Measurements from ENCODE around the gene CRYZL1. TPM values are rescaled to one million over a fixed set of nuclear protein-coding genes. Genes with fewer than 3 reads are reported as not detected.
A peak's percentile ranks its signal among the peaks of the same experiment; 100 is the strongest.

The CRYZL1 gene
- total RNA-seq, 1 donor from 2014 or later = 25.6 TPM

DNA sequence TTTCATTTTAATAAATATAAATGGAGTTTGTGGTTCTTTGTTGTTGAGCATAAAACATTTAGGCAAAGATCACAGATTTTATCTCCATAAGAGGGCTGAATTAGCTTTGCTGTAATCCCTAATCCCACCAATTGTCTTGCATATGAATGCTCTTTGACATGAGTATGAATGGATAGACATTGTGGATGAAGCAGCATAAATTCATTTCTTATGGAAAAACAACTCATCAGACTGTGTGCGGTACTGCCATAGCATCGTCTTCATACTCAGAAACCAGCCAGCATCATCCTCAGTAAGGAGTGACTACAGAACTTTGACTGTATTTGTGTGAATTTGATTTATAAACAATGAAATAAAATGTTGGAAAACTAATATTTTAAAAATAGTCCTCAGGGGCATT lies 79.2 kb downstream of the CRYZL1 start:
- Mint-ChIP-seq H3K36me3 (ENCODE audit: low read depth) (peaks cover 44% of the 10 kb centered on the region), H3K4me3 (no peak overlapping the region), H3K27me3 (ENCODE audit: insufficient read depth) (no peaks in the 10 kb centered on the region), H3K4me1 (ENCODE audit: low read depth) (peaks cover 36% of the 10 kb centered on the region), H3K9me3 (no peaks in the 10 kb centered on the region), H3K27ac (no peak overlapping the region)
- intact Hi-C loops (cut with micrococcal nuclease) = no loop called here
- no peak for DNase-seq (ENCODE audit: low spot score)

DNA sequence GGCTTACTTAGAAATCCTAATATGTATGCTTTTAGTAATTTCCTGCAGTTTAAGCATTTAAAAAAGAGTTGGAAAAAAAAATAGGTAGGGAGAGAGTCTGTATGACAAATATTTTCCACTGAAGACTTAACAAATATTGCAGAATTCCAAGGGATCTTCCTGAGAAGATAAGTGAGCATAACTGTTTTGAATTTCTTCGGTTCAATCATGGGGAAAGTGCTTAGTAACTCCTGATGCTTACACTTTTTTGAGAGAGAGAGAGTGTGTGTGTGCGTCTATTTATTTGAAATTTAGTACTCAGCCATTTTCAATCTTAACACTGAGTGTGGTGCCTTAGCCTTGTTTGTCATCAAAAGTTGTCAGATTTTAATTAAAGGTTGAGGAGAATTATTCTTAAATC lies 80.2 kb downstream of the CRYZL1 start:
- Mint-ChIP-seq H3K4me1 (ENCODE audit: low read depth) (peaks cover 46% of the 10 kb centered on the region), H3K36me3 (ENCODE audit: low read depth) (peaks cover 51% of the 10 kb centered on the region), H3K4me3 (no peak overlapping the region), H3K9me3 (no peaks in the 10 kb centered on the region), H3K27ac (peak overlapping the region; percentile 43), H3K27me3 (ENCODE audit: insufficient read depth) (no peaks in the 10 kb centered on the region)
- DNase-seq (ENCODE audit: low spot score) = no peak
- intact Hi-C loops (cut with micrococcal nuclease) = no loop called here

DNA sequence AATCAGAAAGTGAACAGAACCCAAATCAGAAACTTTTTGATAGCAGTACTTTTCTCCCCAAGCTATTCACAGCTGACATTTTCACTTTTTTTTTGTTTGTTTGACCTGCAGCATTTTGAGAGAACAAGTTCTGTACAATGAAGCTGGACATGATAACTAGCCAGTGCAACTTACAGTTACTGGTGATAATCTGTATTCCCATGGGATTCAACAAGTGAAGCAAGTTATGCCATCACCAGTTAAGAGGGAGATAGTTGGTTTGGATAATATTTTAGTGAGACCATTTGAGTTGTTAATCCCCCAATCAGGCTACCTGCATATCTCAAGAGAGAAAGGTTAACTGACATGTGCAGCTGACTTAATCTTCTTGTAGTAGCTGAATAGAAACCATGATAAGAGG lies 80.6 kb downstream of the CRYZL1 start:
- H3K9me3 Mint-ChIP-seq = no peaks in the 10 kb centered on the region
- peaks cover 54% of the 10 kb centered on the region for H3K36me3 Mint-ChIP-seq (ENCODE audit: low read depth)
- peak overlapping the region; percentile 43 for H3K27ac Mint-ChIP-seq
- DNase-seq (ENCODE audit: low spot score) = no peak
- intact Hi-C loops (cut with micrococcal nuclease) = no loop called here
- peaks cover 50% of the 10 kb centered on the region for H3K4me1 Mint-ChIP-seq (ENCODE audit: low read depth)
- no peak overlapping the region for H3K4me3 Mint-ChIP-seq
- H3K27me3 Mint-ChIP-seq (ENCODE audit: insufficient read depth) = no peaks in the 10 kb centered on the region

DNA sequence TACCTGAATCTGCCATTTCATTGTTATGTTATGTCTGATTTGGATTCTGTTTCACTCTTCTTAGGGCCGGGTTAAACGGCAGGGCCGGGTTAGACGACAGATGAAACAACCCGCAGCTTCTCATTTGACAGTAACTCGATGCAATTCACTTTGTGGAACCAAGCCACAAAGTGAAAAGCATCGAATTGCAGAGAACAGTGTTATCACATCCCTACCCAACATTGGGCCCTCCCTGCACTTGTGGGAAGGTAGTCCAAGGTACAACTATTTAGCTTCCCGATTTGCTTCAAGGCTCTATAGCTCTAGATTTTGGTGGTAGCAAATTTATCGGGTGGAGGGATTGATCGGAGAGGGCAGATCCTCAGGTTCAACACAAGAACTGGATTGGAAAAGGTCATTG lies 81.7 kb downstream of the CRYZL1 start:
- H3K27me3 Mint-ChIP-seq (ENCODE audit: insufficient read depth) = no peaks in the 10 kb centered on the region
- intact Hi-C loops (cut with micrococcal nuclease) = no loop called here
- peaks cover 61% of the 10 kb centered on the region for H3K4me1 Mint-ChIP-seq (ENCODE audit: low read depth)
- no peak overlapping the region for H3K27ac Mint-ChIP-seq
- no peak for DNase-seq (ENCODE audit: low spot score)
- peaks cover 58% of the 10 kb centered on the region for H3K36me3 Mint-ChIP-seq (ENCODE audit: low read depth)
- H3K9me3 Mint-ChIP-seq = no peaks in the 10 kb centered on the region
- H3K4me3 Mint-ChIP-seq = no peak overlapping the region

DNA sequence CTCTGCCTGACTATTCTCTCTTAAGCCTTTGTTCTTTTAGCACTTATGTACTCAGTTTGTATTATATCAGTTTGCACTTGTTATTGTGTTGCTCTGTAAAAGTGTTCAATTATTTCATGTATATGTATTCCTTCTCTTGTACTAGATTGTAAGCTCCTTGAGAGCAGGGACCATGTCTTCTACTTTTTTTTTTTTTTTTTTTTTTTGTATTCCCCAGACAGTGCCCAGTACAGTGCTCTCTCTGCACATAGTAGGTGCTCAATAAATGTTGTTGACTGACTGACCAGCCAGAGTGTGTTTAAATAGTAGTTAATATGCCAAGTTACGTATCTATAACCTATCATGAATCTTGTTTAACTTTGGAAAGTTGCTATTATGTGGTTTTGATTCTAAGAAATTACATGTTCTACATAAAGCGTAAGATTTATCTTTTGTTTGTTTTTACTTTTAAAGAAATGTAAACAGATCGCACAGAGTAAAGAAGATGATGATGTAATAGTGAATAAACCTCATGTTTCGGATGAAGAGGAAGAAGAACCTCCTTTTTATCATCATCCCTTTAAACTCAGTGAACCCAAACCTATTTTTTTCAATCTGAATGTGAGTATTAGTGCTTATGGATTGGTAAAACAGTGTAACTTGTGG lies 82.6 kb downstream of the CRYZL1 start:
- no peak for DNase-seq (ENCODE audit: low spot score)
- Mint-ChIP-seq H3K27me3 (ENCODE audit: insufficient read depth) (no peaks in the 10 kb centered on the region), H3K4me3 (no peak overlapping the region), H3K4me1 (ENCODE audit: low read depth) (peaks cover 70% of the 10 kb centered on the region), H3K9me3 (no peaks in the 10 kb centered on the region), H3K27ac (peak overlapping the region; percentile 46), H3K36me3 (ENCODE audit: low read depth) (peaks cover 67% of the 10 kb centered on the region)
- intact Hi-C loops (cut with micrococcal nuclease) = no loop called here

DNA sequence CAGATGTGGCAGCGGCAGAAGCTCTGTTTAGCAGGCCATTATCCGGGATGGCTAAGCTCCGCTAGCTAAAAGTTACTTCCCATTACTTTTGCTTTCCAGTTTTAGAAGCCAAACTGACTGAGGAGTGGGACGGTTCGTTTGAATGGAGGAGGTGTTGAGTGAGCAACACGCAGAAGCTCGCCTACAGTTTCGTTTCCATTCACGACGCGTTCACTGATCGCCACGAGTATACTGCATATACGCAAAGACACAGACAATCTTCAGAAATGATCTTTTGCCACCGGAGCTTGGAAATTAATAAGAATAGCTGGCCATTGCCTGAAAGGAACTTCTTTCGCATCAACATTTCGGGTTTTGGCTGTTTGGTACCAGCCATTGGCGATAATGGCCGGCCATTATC lies 84.1 kb downstream of the CRYZL1 start:
- H3K27ac Mint-ChIP-seq = no peak overlapping the region
- H3K9me3 Mint-ChIP-seq = no peaks in the 10 kb centered on the region
- H3K4me3 Mint-ChIP-seq = no peak overlapping the region
- no peak for DNase-seq (ENCODE audit: low spot score)
- no peaks in the 10 kb centered on the region for H3K27me3 Mint-ChIP-seq (ENCODE audit: insufficient read depth)
- H3K36me3 Mint-ChIP-seq (ENCODE audit: low read depth) = peaks cover 69% of the 10 kb centered on the region
- intact Hi-C loops (cut with micrococcal nuclease) = no loop called here
- peaks cover 61% of the 10 kb centered on the region for H3K4me1 Mint-ChIP-seq (ENCODE audit: low read depth)

DNA sequence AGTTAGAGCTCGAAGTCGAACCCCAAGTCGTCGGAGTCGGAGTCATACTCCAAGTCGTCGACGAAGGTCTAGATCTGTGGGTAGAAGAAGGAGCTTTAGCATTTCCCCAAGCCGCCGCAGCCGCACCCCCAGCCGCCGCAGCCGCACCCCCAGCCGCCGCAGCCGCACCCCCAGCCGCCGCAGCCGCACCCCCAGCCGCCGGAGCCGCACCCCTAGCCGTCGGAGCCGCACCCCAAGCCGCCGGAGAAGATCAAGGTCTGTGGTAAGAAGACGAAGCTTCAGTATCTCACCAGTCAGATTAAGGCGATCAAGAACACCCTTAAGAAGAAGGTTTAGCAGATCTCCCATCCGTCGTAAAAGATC lies 86.6 kb downstream of the CRYZL1 start:
- intact Hi-C loops (cut with micrococcal nuclease) = loop anchor here (2.0 kb wide), 1 partner anchor 16 kb away; no protein-coding TSS in a partner anchor
- DNase-seq (ENCODE audit: low spot score) = no peak
- H3K9me3 Mint-ChIP-seq = no peaks in the 10 kb centered on the region
- no peaks in the 10 kb centered on the region for H3K27me3 Mint-ChIP-seq (ENCODE audit: insufficient read depth)
- no peak overlapping the region for H3K4me3 Mint-ChIP-seq
- H3K4me1 Mint-ChIP-seq (ENCODE audit: low read depth) = peaks cover 49% of the 10 kb centered on the region
- no peak overlapping the region for H3K27ac Mint-ChIP-seq
- peaks cover 64% of the 10 kb centered on the region for H3K36me3 Mint-ChIP-seq (ENCODE audit: low read depth)

DNA sequence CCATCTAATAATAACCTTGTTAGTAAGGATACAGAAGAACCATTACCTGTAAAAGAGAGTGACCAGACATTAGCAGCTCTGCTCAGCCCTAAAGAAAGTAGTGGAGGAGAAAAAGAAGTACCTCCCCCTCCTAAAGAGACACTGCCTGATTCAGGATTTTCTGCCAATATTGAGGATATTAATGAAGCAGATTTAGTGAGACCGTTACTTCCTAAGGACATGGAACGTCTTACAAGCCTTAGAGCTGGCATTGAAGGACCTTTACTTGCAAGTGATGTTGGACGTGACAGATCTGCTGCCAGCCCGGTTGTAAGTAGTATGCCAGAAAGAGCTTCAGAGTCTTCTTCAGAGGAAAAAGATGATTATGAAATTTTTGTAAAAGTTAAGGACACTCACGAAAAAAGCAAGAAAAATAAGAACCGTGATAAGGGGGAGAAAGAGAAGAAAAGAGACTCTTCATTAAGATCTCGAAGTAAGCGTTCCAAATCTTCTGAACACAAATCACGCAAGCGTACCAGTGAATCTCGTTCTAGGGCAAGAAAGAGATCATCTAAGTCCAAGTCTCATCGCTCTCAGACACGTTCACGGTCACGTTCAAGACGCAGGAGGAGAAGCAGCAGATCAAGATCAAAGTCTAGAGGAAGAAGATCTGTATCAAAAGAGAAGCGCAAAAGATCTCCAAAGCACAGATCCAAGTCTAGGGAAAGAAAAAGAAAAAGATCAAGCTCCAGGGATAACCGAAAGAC lies 87.1 kb downstream of the CRYZL1 start:
- peaks cover 63% of the 10 kb centered on the region for H3K36me3 Mint-ChIP-seq (ENCODE audit: low read depth)
- peak overlapping the region; percentile 34 for H3K27ac Mint-ChIP-seq
- intact Hi-C loops (cut with micrococcal nuclease) = loop anchor here (2.0 kb wide), 1 partner anchor 16 kb away; no protein-coding TSS in a partner anchor
- H3K27me3 Mint-ChIP-seq (ENCODE audit: insufficient read depth) = no peaks in the 10 kb centered on the region
- H3K9me3 Mint-ChIP-seq = no peaks in the 10 kb centered on the region
- H3K4me3 Mint-ChIP-seq = peak overlapping the region; percentile 65
- no peak for DNase-seq (ENCODE audit: low spot score)
- peaks cover 49% of the 10 kb centered on the region for H3K4me1 Mint-ChIP-seq (ENCODE audit: low read depth)

DNA sequence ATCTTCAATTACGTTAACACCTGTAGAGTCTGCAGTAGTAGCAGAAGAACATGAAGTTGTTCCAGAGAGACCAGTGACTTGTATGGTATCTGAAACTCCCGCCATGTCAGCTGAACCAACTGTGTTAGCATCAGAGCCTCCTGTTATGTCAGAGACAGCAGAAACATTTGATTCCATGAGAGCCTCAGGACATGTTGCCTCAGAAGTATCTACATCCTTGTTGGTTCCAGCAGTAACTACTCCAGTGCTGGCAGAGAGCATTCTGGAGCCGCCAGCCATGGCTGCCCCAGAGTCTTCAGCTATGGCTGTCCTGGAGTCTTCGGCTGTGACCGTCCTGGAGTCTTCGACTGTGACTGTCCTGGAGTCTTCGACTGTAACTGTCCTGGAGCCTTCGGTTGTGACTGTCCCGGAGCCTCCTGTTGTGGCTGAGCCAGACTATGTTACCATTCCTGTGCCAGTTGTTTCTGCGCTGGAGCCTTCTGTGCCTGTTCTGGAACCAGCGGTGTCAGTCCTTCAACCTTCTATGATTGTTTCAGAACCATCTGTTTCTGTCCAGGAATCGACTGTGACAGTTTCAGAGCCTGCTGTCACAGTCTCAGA lies 88.4 kb downstream of the CRYZL1 start:
- H3K4me1 Mint-ChIP-seq (ENCODE audit: low read depth) = peaks cover 42% of the 10 kb centered on the region
- intact Hi-C loops (cut with micrococcal nuclease) = no loop called here

DNA sequence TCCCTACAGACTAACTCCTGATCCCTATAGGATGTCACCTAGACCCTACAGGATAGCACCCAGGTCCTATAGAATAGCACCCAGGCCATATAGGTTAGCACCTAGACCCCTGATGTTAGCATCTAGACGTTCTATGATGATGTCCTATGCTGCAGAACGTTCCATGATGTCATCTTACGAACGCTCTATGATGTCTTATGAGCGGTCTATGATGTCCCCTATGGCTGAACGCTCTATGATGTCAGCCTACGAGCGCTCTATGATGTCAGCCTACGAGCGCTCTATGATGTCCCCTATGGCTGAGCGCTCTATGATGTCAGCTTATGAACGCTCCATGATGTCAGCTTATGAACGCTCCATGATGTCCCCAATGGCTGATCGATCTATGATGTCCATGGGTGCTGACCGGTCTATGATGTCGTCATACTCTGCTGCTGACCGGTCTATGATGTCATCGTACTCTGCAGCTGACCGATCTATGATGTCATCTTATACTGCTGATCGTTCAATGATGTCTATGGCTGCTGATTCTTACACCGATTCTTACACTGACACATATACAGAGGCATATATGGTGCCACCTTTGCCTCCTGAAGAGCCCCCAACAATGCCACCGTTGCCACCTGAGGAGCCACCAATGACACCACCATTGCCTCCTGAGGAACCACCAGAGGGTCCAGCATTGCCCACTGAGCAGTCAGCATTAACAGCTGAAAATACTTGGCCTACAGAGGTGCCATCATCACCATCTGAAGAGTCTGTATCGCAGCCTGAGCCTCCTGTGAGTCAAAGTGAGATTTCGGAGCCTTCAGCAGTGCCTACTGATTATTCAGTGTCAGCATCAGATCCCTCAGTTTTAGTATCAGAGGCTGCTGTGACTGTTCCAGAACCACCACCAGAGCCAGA lies 89.2 kb downstream of the CRYZL1 start:
- H3K9me3 Mint-ChIP-seq = no peaks in the 10 kb centered on the region
- H3K4me3 Mint-ChIP-seq = no peak overlapping the region
- no peak overlapping the region for H3K27ac Mint-ChIP-seq
- peaks cover 35% of the 10 kb centered on the region for H3K4me1 Mint-ChIP-seq (ENCODE audit: low read depth)
- no peak for DNase-seq (ENCODE audit: low spot score)
- intact Hi-C loops (cut with micrococcal nuclease) = no loop called here
- peaks cover 54% of the 10 kb centered on the region for H3K36me3 Mint-ChIP-seq (ENCODE audit: low read depth)
- no peaks in the 10 kb centered on the region for H3K27me3 Mint-ChIP-seq (ENCODE audit: insufficient read depth)

More for the DNA sequence above, 88.4 kb downstream of the CRYZL1 start:
- H3K27me3 Mint-ChIP-seq (ENCODE audit: insufficient read depth) = no peaks in the 10 kb centered on the region
- no peak for DNase-seq (ENCODE audit: low spot score)
- H3K27ac Mint-ChIP-seq = no peak overlapping the region
- no peaks in the 10 kb centered on the region for H3K9me3 Mint-ChIP-seq
- H3K4me3 Mint-ChIP-seq = no peak overlapping the region
- H3K36me3 Mint-ChIP-seq (ENCODE audit: low read depth) = peaks cover 61% of the 10 kb centered on the region

DNA sequence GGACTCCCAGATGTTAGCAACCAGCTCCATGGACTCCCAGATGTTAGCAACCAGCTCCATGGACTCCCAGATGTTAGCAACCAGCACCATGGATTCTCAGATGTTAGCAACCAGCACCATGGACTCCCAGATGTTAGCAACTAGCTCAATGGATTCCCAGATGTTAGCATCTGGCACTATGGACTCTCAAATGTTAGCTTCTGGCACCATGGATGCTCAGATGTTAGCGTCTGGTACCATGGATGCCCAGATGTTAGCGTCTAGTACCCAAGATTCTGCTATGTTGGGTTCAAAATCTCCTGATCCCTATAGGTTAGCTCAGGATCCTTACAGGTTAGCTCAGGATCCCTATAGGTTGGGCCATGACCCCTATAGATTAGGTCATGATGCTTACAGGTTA lies 89.9 kb downstream of the CRYZL1 start:
- intact Hi-C loops (cut with micrococcal nuclease) = no loop called here
- DNase-seq (ENCODE audit: low spot score) = no peak
- peaks cover 48% of the 10 kb centered on the region for H3K36me3 Mint-ChIP-seq (ENCODE audit: low read depth)
- no peak overlapping the region for H3K4me3 Mint-ChIP-seq
- peaks cover 28% of the 10 kb centered on the region for H3K4me1 Mint-ChIP-seq (ENCODE audit: low read depth)
- no peaks in the 10 kb centered on the region for H3K9me3 Mint-ChIP-seq
- H3K27me3 Mint-ChIP-seq (ENCODE audit: insufficient read depth) = no peaks in the 10 kb centered on the region
- no peak overlapping the region for H3K27ac Mint-ChIP-seq

DNA sequence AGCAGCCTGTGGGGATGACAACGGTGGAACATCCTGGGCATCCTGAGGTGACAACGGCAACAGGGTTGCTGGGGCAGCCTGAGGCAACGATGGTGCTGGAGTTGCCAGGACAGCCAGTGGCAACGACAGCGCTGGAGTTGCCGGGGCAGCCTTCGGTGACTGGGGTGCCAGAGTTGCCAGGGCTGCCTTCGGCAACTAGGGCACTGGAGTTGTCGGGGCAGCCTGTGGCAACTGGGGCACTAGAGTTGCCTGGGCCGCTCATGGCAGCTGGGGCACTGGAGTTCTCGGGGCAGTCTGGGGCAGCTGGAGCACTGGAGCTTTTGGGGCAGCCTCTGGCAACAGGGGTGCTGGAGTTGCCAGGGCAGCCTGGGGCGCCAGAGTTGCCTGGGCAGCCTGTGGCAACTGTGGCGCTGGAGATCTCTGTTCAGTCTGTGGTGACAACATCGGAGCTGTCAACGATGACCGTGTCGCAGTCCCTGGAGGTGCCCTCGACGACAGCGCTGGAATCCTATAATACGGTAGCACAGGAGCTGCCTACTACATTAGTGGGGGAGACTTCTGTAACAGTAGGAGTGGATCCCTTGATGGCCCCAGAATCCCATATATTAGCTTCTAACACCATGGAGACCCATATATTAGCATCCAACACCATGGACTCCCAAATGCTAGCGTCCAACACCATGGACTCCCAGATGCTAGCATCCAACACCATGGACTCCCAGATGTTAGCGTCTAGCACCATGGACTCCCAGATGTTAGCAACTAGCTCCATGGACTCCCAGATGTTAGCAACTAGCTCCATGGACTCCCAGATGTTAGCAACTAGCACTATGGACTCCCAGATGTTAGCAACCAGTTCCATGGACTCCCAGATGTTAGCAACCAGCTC lies 90.5 kb downstream of the CRYZL1 start:
- H3K4me1 Mint-ChIP-seq (ENCODE audit: low read depth) = peaks cover 23% of the 10 kb centered on the region
- H3K4me3 Mint-ChIP-seq = no peak overlapping the region
- no peaks in the 10 kb centered on the region for H3K27me3 Mint-ChIP-seq (ENCODE audit: insufficient read depth)
- H3K27ac Mint-ChIP-seq = no peak overlapping the region
- H3K9me3 Mint-ChIP-seq = no peaks in the 10 kb centered on the region
- DNase-seq (ENCODE audit: low spot score) = no peak
- peaks cover 43% of the 10 kb centered on the region for H3K36me3 Mint-ChIP-seq (ENCODE audit: low read depth)
- intact Hi-C loops (cut with micrococcal nuclease) = no loop called here
